ENCODE measurements around the gene OTOA.
"Not testable (repeated sequence)": the region's sequence is repeated elsewhere in the genome, so short reads cannot be mapped to it uniquely, and the experiment has no call there.

OTOA gene

DNA sequence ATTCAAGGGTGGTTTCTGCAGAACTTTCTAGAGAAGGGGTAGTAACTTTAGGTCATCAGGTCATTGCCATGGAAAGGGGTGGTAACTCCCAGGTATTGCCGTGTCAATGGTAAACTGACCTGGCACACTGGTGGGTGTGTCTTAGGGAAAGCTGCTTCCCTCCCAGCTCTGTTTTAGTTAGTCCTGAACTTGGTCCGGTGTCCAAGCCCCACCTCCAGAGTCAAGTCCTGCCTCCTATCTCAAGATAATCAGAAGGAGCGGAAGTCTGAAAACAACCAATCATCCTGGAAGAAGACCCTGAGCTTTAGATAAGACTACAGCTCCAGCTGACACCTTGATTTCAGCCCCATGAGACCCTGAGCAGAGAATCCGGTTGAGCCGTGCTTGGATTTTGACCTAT, 105.0 kb downstream of the OTOA start:
- not testable (repeated sequence) for H3K23ac ChIP-seq (ENCODE audit: low read length); H2BK5ac ChIP-seq (ENCODE audit: low read length); H3K9ac ChIP-seq (ENCODE audit: low read length); H3K4ac ChIP-seq (ENCODE audit: low read depth, low read length); H3K27me3 ChIP-seq (ENCODE audit: insufficient read depth, low read length, poor library complexity); H3K79me1 ChIP-seq (ENCODE audit: low read length); H3K36me3 ChIP-seq (ENCODE audit: control insufficient read depth, insufficient read depth, low read length); H3K4me3 ChIP-seq (ENCODE audit: low read length); H2BK120ac ChIP-seq (ENCODE audit: low read depth, low read length); H3K18ac ChIP-seq (ENCODE audit: low read length); H3K4me1 ChIP-seq (ENCODE audit: control insufficient read depth, low read depth, low read length); H3K56ac ChIP-seq (ENCODE audit: low read length); H4K5ac ChIP-seq (ENCODE audit: low read length); H2AK5ac ChIP-seq (ENCODE audit: low read length); H4K8ac ChIP-seq (ENCODE audit: low read depth, low read length); DNase-seq; H3K79me2 ChIP-seq (ENCODE audit: control insufficient read depth, insufficient read depth, low read length); H2BK15ac ChIP-seq (replicated peaks; ENCODE audit: low read depth); H3K27ac ChIP-seq (ENCODE audit: low read depth, low read length); H3K4me2 ChIP-seq (ENCODE audit: low read length)
- WGBS (ENCODE audit: extremely low coverage, insufficient coverage, low lambda C conversion rate) = no CpG with 5 or more reads among the region's 5 CpGs

DNA sequence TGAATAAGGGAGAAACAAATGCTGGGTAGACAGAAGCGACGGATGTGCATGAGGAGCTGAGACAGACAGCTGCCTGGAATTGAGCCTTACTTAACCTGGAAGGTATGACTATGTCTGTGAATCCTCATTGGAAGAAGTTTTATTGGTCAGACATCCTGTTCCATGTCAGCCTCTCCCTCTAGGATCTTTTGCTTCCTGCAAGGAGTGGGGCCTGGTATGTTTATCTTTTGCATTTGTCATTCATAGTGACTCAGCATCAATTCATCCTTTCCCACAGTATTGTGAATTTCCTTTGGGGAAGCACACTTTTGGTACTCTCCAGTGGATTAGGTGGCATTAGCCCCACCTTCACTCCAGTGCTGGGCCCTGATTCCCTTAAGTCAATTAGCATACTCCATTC, 105.5 kb downstream of the OTOA start:
- H4K5ac ChIP-seq (ENCODE audit: low read length); H2BK120ac ChIP-seq (ENCODE audit: low read depth, low read length); H3K23ac ChIP-seq (ENCODE audit: low read length); H3K18ac ChIP-seq (ENCODE audit: low read length); H3K4me1 ChIP-seq (ENCODE audit: control insufficient read depth, low read depth, low read length); H3K9ac ChIP-seq (ENCODE audit: low read length); H3K27ac ChIP-seq (ENCODE audit: low read depth, low read length); H4K8ac ChIP-seq (ENCODE audit: low read depth, low read length); H3K79me2 ChIP-seq (ENCODE audit: control insufficient read depth, insufficient read depth, low read length); H3K27me3 ChIP-seq (ENCODE audit: insufficient read depth, low read length, poor library complexity); H2BK5ac ChIP-seq (ENCODE audit: low read length); H3K4me3 ChIP-seq (ENCODE audit: low read length); H3K36me3 ChIP-seq (ENCODE audit: control insufficient read depth, insufficient read depth, low read length); H3K4me2 ChIP-seq (ENCODE audit: low read length); H2AK5ac ChIP-seq (ENCODE audit: low read length); H3K79me1 ChIP-seq (ENCODE audit: low read length); H3K56ac ChIP-seq (ENCODE audit: low read length); H3K4ac ChIP-seq (ENCODE audit: low read depth, low read length); H2BK15ac ChIP-seq (replicated peaks; ENCODE audit: low read depth): not testable (repeated sequence)
- WGBS (ENCODE audit: extremely low coverage, insufficient coverage, low lambda C conversion rate) = no CpG with 5 or more reads among the region's 2 CpGs
- peak; percentile 61 for DNase-seq

DNA sequence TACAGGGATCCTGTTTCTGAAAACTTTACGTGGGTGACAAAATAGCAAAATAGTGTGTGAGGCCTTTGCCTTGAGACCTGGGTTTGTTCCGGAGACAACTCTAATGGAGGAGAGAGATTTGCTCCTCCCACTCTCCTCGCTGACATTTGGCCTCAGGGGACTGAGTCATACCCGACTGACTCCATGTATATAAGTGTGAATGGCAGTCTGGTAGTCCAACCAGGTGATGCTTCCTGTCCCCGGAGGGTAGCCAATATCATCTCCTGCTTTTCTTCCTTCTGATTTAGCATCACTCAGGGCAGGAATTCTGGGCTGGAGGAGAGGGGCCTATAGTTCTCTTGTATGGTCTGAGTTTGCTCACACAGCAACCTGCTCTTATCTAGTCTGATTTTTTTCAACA, 106.8 kb downstream of the OTOA start:
- no CpG with 5 or more reads among the region's 5 CpGs for WGBS (ENCODE audit: extremely low coverage, insufficient coverage, low lambda C conversion rate)
- DNase-seq; H3K9ac ChIP-seq (ENCODE audit: low read length); H3K27me3 ChIP-seq (ENCODE audit: insufficient read depth, low read length, poor library complexity); H4K5ac ChIP-seq (ENCODE audit: low read length); H3K4ac ChIP-seq (ENCODE audit: low read depth, low read length); H3K4me3 ChIP-seq (ENCODE audit: low read length); H2BK120ac ChIP-seq (ENCODE audit: low read depth, low read length); H3K4me1 ChIP-seq (ENCODE audit: control insufficient read depth, low read depth, low read length); H3K79me1 ChIP-seq (ENCODE audit: low read length); H2AK5ac ChIP-seq (ENCODE audit: low read length); H2BK5ac ChIP-seq (ENCODE audit: low read length); H4K8ac ChIP-seq (ENCODE audit: low read depth, low read length); H3K4me2 ChIP-seq (ENCODE audit: low read length); H3K18ac ChIP-seq (ENCODE audit: low read length); H3K36me3 ChIP-seq (ENCODE audit: control insufficient read depth, insufficient read depth, low read length); H3K79me2 ChIP-seq (ENCODE audit: control insufficient read depth, insufficient read depth, low read length); H3K27ac ChIP-seq (ENCODE audit: low read depth, low read length); H2BK15ac ChIP-seq (replicated peaks; ENCODE audit: low read depth); H3K23ac ChIP-seq (ENCODE audit: low read length); H3K56ac ChIP-seq (ENCODE audit: low read length): not testable (repeated sequence)

DNA sequence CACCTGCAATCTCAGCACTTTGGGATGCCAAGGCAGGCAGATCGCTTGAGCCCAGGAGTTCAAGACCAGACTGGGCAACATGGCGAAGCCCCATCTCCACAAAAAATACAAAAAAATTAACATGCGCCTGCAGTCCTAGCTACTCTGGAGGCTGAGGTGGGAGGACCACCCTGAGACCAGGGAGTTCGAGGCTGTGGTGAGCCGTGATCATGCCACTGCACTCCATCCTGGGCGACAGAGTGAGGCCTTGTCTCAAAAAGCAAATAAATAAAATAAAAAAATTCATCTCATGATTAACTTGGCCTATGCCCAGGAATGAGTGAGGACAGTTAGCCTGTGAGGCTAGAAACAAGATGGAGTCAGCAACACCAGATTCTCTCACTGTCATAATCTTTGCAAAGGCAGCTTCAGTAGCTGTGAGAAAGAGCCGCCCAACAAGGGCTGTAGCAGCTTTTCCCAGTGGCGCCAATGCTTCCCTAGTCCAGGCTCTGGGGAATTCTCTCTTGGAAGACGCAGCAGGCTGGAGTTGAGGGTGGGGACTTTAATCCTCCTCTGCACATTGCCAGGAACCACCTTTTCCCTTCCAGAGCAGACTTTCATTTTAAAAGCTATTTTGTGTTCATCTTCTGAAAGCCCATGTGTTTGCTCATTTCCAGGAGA, 108.9 kb downstream of the OTOA start:
- not testable (repeated sequence) for H3K56ac ChIP-seq (ENCODE audit: low read length); H3K4me2 ChIP-seq (ENCODE audit: low read length); H2BK15ac ChIP-seq (replicated peaks; ENCODE audit: low read depth); H3K4ac ChIP-seq (ENCODE audit: low read depth, low read length); H3K18ac ChIP-seq (ENCODE audit: low read length); H2BK120ac ChIP-seq (ENCODE audit: low read depth, low read length); H3K4me1 ChIP-seq (ENCODE audit: control insufficient read depth, low read depth, low read length); H2AK5ac ChIP-seq (ENCODE audit: low read length); DNase-seq; H3K4me3 ChIP-seq (ENCODE audit: low read length); H3K36me3 ChIP-seq (ENCODE audit: control insufficient read depth, insufficient read depth, low read length); H2BK5ac ChIP-seq (ENCODE audit: low read length); H3K27me3 ChIP-seq (ENCODE audit: insufficient read depth, low read length, poor library complexity); H4K5ac ChIP-seq (ENCODE audit: low read length); H3K79me2 ChIP-seq (ENCODE audit: control insufficient read depth, insufficient read depth, low read length); H3K27ac ChIP-seq (ENCODE audit: low read depth, low read length); H3K79me1 ChIP-seq (ENCODE audit: low read length); H3K23ac ChIP-seq (ENCODE audit: low read length); H4K8ac ChIP-seq (ENCODE audit: low read depth, low read length); H3K9ac ChIP-seq (ENCODE audit: low read length)
- no CpG with 5 or more reads among the region's 9 CpGs for WGBS (ENCODE audit: extremely low coverage, insufficient coverage, low lambda C conversion rate)

DNA sequence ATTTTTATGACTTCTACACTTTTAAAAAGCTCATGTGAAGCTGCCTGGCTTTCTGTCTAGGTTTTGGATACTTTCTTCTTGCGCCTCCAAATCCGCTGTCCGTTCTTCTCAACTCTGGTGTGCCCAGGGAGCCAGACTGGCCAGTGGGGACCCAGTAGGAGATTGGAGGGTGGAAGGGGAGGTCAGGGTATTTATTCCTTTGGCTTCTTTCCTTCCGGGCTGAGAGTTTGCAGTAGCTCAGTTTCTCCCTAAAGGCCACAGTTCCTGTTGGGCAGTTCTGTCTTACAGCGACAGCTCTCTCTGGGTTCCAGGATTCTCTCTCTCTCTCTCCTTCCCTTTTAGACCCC, 109.4 kb downstream of the OTOA start:
- H3K18ac ChIP-seq (ENCODE audit: low read length); H4K5ac ChIP-seq (ENCODE audit: low read length); H3K79me1 ChIP-seq (ENCODE audit: low read length); H3K4me2 ChIP-seq (ENCODE audit: low read length); H3K23ac ChIP-seq (ENCODE audit: low read length); H3K36me3 ChIP-seq (ENCODE audit: control insufficient read depth, insufficient read depth, low read length); H3K27ac ChIP-seq (ENCODE audit: low read depth, low read length); H3K9ac ChIP-seq (ENCODE audit: low read length); H3K27me3 ChIP-seq (ENCODE audit: insufficient read depth, low read length, poor library complexity); H3K4ac ChIP-seq (ENCODE audit: low read depth, low read length); H2BK15ac ChIP-seq (replicated peaks; ENCODE audit: low read depth); H4K8ac ChIP-seq (ENCODE audit: low read depth, low read length); H3K56ac ChIP-seq (ENCODE audit: low read length); H2AK5ac ChIP-seq (ENCODE audit: low read length); H3K79me2 ChIP-seq (ENCODE audit: control insufficient read depth, insufficient read depth, low read length); H3K4me1 ChIP-seq (ENCODE audit: control insufficient read depth, low read depth, low read length); DNase-seq; H2BK120ac ChIP-seq (ENCODE audit: low read depth, low read length); H3K4me3 ChIP-seq (ENCODE audit: low read length); H2BK5ac ChIP-seq (ENCODE audit: low read length): not testable (repeated sequence)
- no CpG with 5 or more reads among the region's 5 CpGs for whole genome bisulfite sequencing (ENCODE audit: extremely low coverage, insufficient coverage, low lambda C conversion rate)

DNA sequence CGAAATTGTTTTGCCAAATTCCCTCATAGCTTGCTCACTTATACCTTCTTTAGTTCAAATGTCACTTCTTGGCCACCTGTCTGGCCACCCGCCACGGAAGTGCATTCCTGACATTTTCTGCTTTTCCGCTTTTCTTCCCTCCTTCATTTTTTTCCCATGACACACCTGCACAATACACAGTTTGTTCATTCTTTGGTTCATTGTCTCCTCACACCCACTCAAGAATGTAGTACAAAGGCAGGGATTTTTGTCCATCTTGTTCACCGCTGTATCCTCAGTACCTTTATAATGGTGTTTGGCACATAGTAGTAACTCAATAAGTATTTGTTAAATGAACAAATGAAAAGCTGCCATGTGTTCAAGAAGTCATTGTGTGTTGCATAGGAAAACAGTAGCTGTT, 116.8 kb downstream of the OTOA start:
- H3K4me3 ChIP-seq (ENCODE audit: low read length); H2AK5ac ChIP-seq (ENCODE audit: low read length); H2BK120ac ChIP-seq (ENCODE audit: low read depth, low read length); H4K8ac ChIP-seq (ENCODE audit: low read depth, low read length); H3K23ac ChIP-seq (ENCODE audit: low read length); H3K4me2 ChIP-seq (ENCODE audit: low read length); H2BK5ac ChIP-seq (ENCODE audit: low read length); H3K9ac ChIP-seq (ENCODE audit: low read length); H3K4me1 ChIP-seq (ENCODE audit: control insufficient read depth, low read depth, low read length); H4K5ac ChIP-seq (ENCODE audit: low read length); H3K27me3 ChIP-seq (ENCODE audit: insufficient read depth, low read length, poor library complexity); H3K36me3 ChIP-seq (ENCODE audit: control insufficient read depth, insufficient read depth, low read length); H3K27ac ChIP-seq (ENCODE audit: low read depth, low read length); H3K56ac ChIP-seq (ENCODE audit: low read length); DNase-seq; H3K79me2 ChIP-seq (ENCODE audit: control insufficient read depth, insufficient read depth, low read length); H3K18ac ChIP-seq (ENCODE audit: low read length); H3K4ac ChIP-seq (ENCODE audit: low read depth, low read length); H2BK15ac ChIP-seq (replicated peaks; ENCODE audit: low read depth); H3K79me1 ChIP-seq (ENCODE audit: low read length): not testable (repeated sequence)
- WGBS (ENCODE audit: extremely low coverage, insufficient coverage, low lambda C conversion rate) = no CpG with 5 or more reads among the region's 5 CpGs

All from mesendoderm (in vitro differentiated cells).